T follicular helper cell (primary cell): ENCODE results near the gene HMCES.

Experiments used
- DNase-seq: peaks from one replicate; pipeline ENCODE4 v3.0.0-alpha.2; 2020; ENCODE audit warnings: low read depth

The HMCES gene

GRCh38 chr3:129304146-129304961, 25.7 kb downstream of the HMCES start:
- no peak for DNase-seq

- DNase-seq: no peak
Measured at GRCh38 chr3:129304962-129305222, 26.2 kb downstream of the HMCES start.

- DNase-seq: no peak
Measured at GRCh38 chr3:129305592-129306091, 27.0 kb downstream of the HMCES start.

GRCh38 chr3:129308636-129309035, 30.0 kb downstream of the HMCES start:
- no peak for DNase-seq

- no peak for DNase-seq
Measured at GRCh38 chr3:129310111-129311011, 31.7 kb downstream of the HMCES start.

GRCh38 chr3:129311054-129311902, 32.6 kb downstream of the HMCES start:
- DNase-seq: no peak

- no peak for DNase-seq
Measured at GRCh38 chr3:129312021-129312639, 33.5 kb downstream of the HMCES start.

GRCh38 chr3:129312671-129313414, 34.2 kb downstream of the HMCES start:
- no peak for DNase-seq

GRCh38 chr3:129313415-129313664, 34.7 kb downstream of the HMCES start:
- no peak for DNase-seq

- no peak for DNase-seq
Measured at GRCh38 chr3:129313665-129314385, 35.2 kb downstream of the HMCES start.

GRCh38 chr3:129314386-129315222, 35.9 kb downstream of the HMCES start:
- no peak for DNase-seq

- DNase-seq: no peak
Measured at GRCh38 chr3:129315223-129315997, 36.7 kb downstream of the HMCES start.

- no peak for DNase-seq
Measured at GRCh38 chr3:129315998-129316247, 37.3 kb downstream of the HMCES start.

GRCh38 chr3:129316248-129317013, 37.8 kb downstream of the HMCES start:
- peak; percentile 87 for DNase-seq

GRCh38 chr3:129317014-129317771, 38.5 kb downstream of the HMCES start:
- DNase-seq: no peak

GRCh38 chr3:129317848-129318247, 39.2 kb downstream of the HMCES start:
- DNase-seq: no peak

GRCh38 chr3:129318921-129319320, 40.3 kb downstream of the HMCES start:
- no peak for DNase-seq

- no peak for DNase-seq
Measured at GRCh38 chr3:129320261-129320660, 41.6 kb downstream of the HMCES start.
